Measurements from ENCODE around the gene SPATA18. TPM values are rescaled to one million over a fixed set of nuclear protein-coding genes. Genes with fewer than 3 reads are reported as not detected.

Gene SPATA18
- total and polyA plus RNA-seq, 11 donors: 0.23 to 5.7 (median 1.7) TPM

GRCh38 chr4:52107745-52108144 lies 56.6 kb downstream of the SPATA18 start:
- H3K9me3 ChIP-seq: peaks cover 0 to 5% (median 0%) of the 10 kb centered on the region in 12 donors
- no peak overlapping the region for H3K27ac ChIP-seq
- H3K36me3 ChIP-seq: no peaks in the 10 kb centered on the region
- H3K27me3 ChIP-seq: no peaks in the 10 kb centered on the region
- no peak for DNase-seq
- H3K4me1 ChIP-seq: no peaks in the 10 kb centered on the region
- no peak for ATAC-seq
- intact Hi-C loops (cut with DNase I): loop anchor here in 3 of 10 donors (10.0 kb wide), 1 partner anchor 877 kb away; no protein-coding TSS in a partner anchor
- WGBS, 4 donors: 68 to 79% (median 70%) methylated on average over 1 of the region's 1 CpG
- H3K4me3 ChIP-seq: no peak overlapping the region
- no peak for TF ChIP-seq POLR2A (IDR thresholded peaks at IDR 0.05)
- TF ChIP-seq CTCF (IDR thresholded peaks at IDR 0.05): peak in 2 of 12 donors; percentile 4 to 13

GRCh38 chr4:52110171-52110570 lies 59.1 kb downstream of the SPATA18 start:
- Histone ChIP-seq H3K27ac (no peak overlapping the region), H3K36me3 (no peaks in the 10 kb centered on the region), H3K27me3 (no peaks in the 10 kb centered on the region), H3K4me1 (no peaks in the 10 kb centered on the region), H3K9me3 (peaks cover 0 to 5% (median 0%) of the 10 kb centered on the region in 12 donors), H3K4me3 (no peak overlapping the region)
- intact Hi-C loops (cut with DNase I): loop anchor here in 1 of 10 donors (10.0 kb wide), 1 partner anchor 75 kb away; no protein-coding TSS in a partner anchor
- ATAC-seq (no peak), DNase-seq (no peak)
- TF ChIP-seq CTCF (IDR thresholded peaks at IDR 0.05): no peak
- no peak for TF ChIP-seq POLR2A (IDR thresholded peaks at IDR 0.05)
- 79 to 100% (median 87%) methylated on average over 1 of the region's 1 CpG for WGBS, 4 donors

DNA sequence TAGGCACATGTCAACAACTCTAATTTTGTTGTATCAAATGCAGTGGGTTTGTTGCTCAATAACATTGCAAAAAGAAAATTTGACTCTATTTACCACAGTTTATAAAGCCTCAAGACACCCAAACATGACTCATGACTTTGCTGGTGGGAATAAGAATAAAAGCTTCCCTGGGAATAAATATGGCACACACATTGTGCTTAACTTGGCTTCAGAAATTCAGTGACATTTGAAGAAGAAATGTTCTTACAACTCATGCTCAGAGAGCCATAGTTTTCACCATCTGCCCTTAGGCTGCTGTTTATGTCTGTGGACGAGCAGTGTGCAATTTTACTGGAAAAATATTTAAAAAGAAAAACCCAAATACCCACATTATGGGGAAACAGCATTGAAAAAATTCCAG lies 60.9 kb downstream of the SPATA18 start:
- DNase-seq (no peak), ATAC-seq (no peak)
- H3K4me1 ChIP-seq: no peaks in the 10 kb centered on the region
- peaks cover 0 to 5% (median 0%) of the 10 kb centered on the region in 12 donors for H3K9me3 ChIP-seq
- TF ChIP-seq CTCF (IDR thresholded peaks at IDR 0.05): no peak
- no peak for TF ChIP-seq POLR2A (IDR thresholded peaks at IDR 0.05)
- H3K4me3 ChIP-seq: no peak overlapping the region
- no peaks in the 10 kb centered on the region for H3K27me3 ChIP-seq
- intact Hi-C loops (cut with DNase I): loop anchor here in 1 of 10 donors (10.0 kb wide), 1 partner anchor 73 kb away; no protein-coding TSS in a partner anchor
- no peak overlapping the region for H3K27ac ChIP-seq
- 50 to 73% (median 66%) methylated on average over 1 of the region's 1 CpG for WGBS, 4 donors
- H3K36me3 ChIP-seq: no peaks in the 10 kb centered on the region

- 40 to 70% (median 61%) methylated on average over 1 of the region's 1 CpG for WGBS, 4 donors
These were observed 61.3 kb downstream of the SPATA18 start for GRCh38 chr4:52112411-52112810.

More at GRCh38 chr4:52112411-52112810, 61.3 kb downstream of the SPATA18 start:
- DNase-seq (no peak), ATAC-seq (no peak)
- Histone ChIP-seq H3K36me3 (no peaks in the 10 kb centered on the region), H3K4me3 (no peak overlapping the region), H3K4me1 (no peaks in the 10 kb centered on the region), H3K27ac (no peak overlapping the region), H3K27me3 (no peaks in the 10 kb centered on the region), H3K9me3 (peaks cover 0 to 5% (median 0%) of the 10 kb centered on the region in 12 donors)
- TF ChIP-seq POLR2A (IDR thresholded peaks at IDR 0.05): no peak
- TF ChIP-seq CTCF (IDR thresholded peaks at IDR 0.05): no peak
- intact Hi-C loops (cut with DNase I): loop anchor here in 1 of 10 donors (10.0 kb wide), 1 partner anchor 72 kb away; no protein-coding TSS in a partner anchor
